ENCODE data around the gene TAS1R3.

TAS1R3 gene

DNA sequence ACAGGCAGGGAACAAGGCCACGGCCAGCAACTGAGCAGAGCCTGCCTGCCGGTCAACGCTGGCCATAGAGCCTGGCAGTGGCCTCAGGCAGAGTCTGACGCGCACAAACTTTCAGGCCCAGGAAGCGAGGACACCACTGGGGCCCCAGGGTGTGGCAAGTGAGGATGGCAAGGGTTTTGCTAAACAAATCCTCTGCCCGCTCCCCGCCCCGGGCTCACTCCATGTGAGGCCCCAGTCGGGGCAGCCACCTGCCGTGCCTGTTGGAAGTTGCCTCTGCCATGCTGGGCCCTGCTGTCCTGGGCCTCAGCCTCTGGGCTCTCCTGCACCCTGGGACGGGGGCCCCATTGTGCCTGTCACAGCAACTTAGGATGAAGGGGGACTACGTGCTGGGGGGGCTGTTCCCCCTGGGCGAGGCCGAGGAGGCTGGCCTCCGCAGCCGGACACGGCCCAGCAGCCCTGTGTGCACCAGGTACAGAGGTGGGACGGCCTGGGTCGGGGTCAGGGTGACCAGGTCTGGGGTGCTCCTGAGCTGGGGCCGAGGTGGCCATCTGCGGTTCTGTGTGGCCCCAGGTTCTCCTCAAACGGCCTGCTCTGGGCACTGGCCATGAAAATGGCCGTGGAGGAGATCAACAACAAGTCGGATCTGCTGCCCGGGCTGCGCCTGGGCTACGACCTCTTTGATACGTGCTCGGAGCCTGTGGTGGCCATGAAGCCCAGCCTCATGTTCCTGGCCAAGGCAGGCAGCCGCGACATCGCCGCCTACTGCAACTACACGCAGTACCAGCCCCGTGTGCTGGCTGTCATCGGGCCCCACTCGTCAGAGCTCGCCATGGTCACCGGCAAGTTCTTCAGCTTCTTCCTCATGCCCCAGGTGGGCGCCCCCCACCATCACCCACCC lies at the start of gene TAS1R3:
Gene TAS1R3, plus strand, starts transcription at position 213 of the 898 bp plus-strand sequence. Its CDS starts 66 bp downstream, at position 279.
- Histone ChIP-seq H3K4me1 (ENCODE audit: control insufficient read depth, insufficient read depth, low read length) (peaks cover 2% of the 10 kb centered on the region; the same call in 1 of the 2 replicates), H3K36me3 (ENCODE audit: control insufficient read depth, insufficient read depth, low read length) (peaks cover 9% of the 10 kb centered on the region; the same call in 1 of the 2 replicates), H3K4me3 (ENCODE audit: low read length) (no peak within 1 kb of the TSS), H3K9me3 (ENCODE audit: control insufficient read depth, insufficient read depth, low read length) (no peaks in the 10 kb centered on the region), H3K27ac (ENCODE audit: low read length) (no peak within 1 kb of the TSS), H3K27me3 (ENCODE audit: control insufficient read depth, insufficient read depth, low read length) (no peaks in the 10 kb centered on the region)
- no CpG with 5 or more reads among the region's 41 CpGs for WGBS (ENCODE audit: insufficient coverage, insufficient read length)
- DNase-seq (ENCODE audit: low read depth, low spot score), result no peak

GRCh38 chr1:1281533-1282321 lies 49.4 kb upstream of the TAS1R3 start:
- WGBS (ENCODE audit: insufficient coverage, insufficient read length), result no CpG with 5 or more reads among the region's 26 CpGs
- no peak overlapping the region for H3K4me3 ChIP-seq (ENCODE audit: low read length)
- DNase-seq (ENCODE audit: low read depth, low spot score), result no peak
- no peaks in the 10 kb centered on the region for H3K27me3 ChIP-seq (ENCODE audit: control insufficient read depth, insufficient read depth, low read length)
- no peak overlapping the region for H3K27ac ChIP-seq (ENCODE audit: low read length)
- no peaks in the 10 kb centered on the region for H3K9me3 ChIP-seq (ENCODE audit: control insufficient read depth, insufficient read depth, low read length)
- H3K36me3 ChIP-seq (ENCODE audit: control insufficient read depth, insufficient read depth, low read length), result no peaks in the 10 kb centered on the region; the same call in 1 of the 2 replicates
- no peaks in the 10 kb centered on the region; the same call in 1 of the 2 replicates for H3K4me1 ChIP-seq (ENCODE audit: control insufficient read depth, insufficient read depth, low read length)

DNA sequence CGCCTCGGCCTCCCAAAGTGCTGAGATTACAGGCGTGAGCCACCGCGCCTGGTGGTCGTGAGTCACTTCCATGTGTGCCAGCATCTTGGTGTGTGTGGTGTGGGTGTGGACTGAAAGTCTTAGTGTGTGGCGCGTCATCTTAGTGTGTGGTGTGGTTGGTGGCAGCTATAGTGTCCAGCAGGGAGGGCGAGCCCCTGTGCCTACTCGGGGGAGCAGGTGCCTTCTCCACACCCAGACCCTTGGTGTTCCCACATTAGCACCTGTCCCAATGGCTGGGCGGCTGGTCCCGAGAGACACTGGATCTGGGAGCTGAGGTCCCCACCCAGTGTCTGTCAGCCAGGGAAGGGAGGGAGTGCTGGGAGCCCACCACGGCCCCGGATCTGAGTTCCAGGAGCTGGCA lies 48.1 kb upstream of the TAS1R3 start:
- no peak overlapping the region for H3K27ac ChIP-seq (ENCODE audit: low read length)
- no peak for DNase-seq (ENCODE audit: low read depth, low spot score)
- H3K4me1 ChIP-seq (ENCODE audit: control insufficient read depth, insufficient read depth, low read length), result no peaks in the 10 kb centered on the region; the same call in 1 of the 2 replicates
- no peak overlapping the region for H3K4me3 ChIP-seq (ENCODE audit: low read length)
- no peaks in the 10 kb centered on the region; the same call in 1 of the 2 replicates for H3K36me3 ChIP-seq (ENCODE audit: control insufficient read depth, insufficient read depth, low read length)
- H3K27me3 ChIP-seq (ENCODE audit: control insufficient read depth, insufficient read depth, low read length), result no peaks in the 10 kb centered on the region
- H3K9me3 ChIP-seq (ENCODE audit: control insufficient read depth, insufficient read depth, low read length), result no peaks in the 10 kb centered on the region
- WGBS (ENCODE audit: insufficient coverage, insufficient read length), result no CpG with 5 or more reads among the region's 14 CpGs

GRCh38 chr1:1283821-1284220 lies 47.3 kb upstream of the TAS1R3 start:
- no CpG with 5 or more reads among the region's 9 CpGs for WGBS (ENCODE audit: insufficient coverage, insufficient read length)
- Histone ChIP-seq H3K4me3 (ENCODE audit: low read length) (no peak overlapping the region), H3K9me3 (ENCODE audit: control insufficient read depth, insufficient read depth, low read length) (no peaks in the 10 kb centered on the region), H3K27me3 (ENCODE audit: control insufficient read depth, insufficient read depth, low read length) (no peaks in the 10 kb centered on the region), H3K4me1 (ENCODE audit: control insufficient read depth, insufficient read depth, low read length) (no peaks in the 10 kb centered on the region; the same call in 1 of the 2 replicates), H3K27ac (ENCODE audit: low read length) (no peak overlapping the region), H3K36me3 (ENCODE audit: control insufficient read depth, insufficient read depth, low read length) (no peaks in the 10 kb centered on the region; the same call in 1 of the 2 replicates)
- no peak for DNase-seq (ENCODE audit: low read depth, low spot score)

DNA sequence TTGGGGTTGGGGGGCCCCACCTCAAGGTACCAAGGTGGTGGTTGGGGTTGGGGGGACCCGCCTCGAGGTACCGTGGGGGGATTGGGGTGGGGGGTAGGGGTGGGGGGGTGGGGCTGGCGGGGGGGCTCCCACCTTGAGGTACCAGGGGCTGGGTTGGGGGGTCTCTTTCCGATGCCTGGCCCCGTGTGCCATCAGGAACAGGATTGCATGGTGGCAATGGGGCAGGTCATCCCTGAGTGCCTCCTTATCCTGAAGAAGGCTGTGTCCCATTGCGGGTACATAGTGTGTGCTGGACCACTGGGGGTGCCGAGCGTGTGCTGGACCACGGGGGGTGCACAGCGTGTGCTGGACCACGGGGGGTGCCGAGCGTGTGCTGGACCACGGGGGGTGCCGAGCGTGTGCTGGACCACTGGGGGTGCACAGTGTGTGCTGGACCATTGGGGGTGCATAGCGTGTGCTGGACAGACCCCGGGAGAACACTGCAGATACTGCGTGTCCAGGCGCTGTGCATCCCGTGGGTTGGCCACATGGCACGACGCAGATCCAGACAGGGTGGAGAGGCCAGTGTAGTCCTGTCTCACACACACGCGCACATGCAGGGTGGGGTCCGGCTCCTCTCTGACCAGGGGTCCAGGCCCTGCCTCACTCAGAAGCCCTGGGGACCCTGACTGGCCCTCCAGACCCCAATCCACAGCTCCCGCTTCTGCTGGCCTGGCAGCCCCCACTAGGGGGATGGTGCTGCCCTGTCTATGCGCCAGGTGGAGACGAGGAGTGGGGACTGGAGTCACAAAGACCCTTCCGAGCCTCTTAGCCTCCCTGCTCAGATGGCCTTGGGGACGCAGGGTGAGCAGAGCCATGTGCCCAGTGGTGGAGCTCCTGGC lies 46.6 kb upstream of the TAS1R3 start:
- DNase-seq (ENCODE audit: low read depth, low spot score), result no peak
- Histone ChIP-seq H3K27ac (ENCODE audit: low read length) (no peak overlapping the region), H3K4me1 (ENCODE audit: control insufficient read depth, insufficient read depth, low read length) (no peaks in the 10 kb centered on the region), H3K9me3 (ENCODE audit: control insufficient read depth, insufficient read depth, low read length) (no peaks in the 10 kb centered on the region), H3K36me3 (ENCODE audit: control insufficient read depth, insufficient read depth, low read length) (no peaks in the 10 kb centered on the region; the same call in 1 of the 2 replicates), H3K4me3 (ENCODE audit: low read length) (no peak overlapping the region), H3K27me3 (ENCODE audit: control insufficient read depth, insufficient read depth, low read length) (no peaks in the 10 kb centered on the region)
- no CpG with 5 or more reads among the region's 32 CpGs for WGBS (ENCODE audit: insufficient coverage, insufficient read length)

- no CpG with 5 or more reads among the region's 22 CpGs for WGBS (ENCODE audit: insufficient coverage, insufficient read length)
- Histone ChIP-seq H3K9me3 (ENCODE audit: control insufficient read depth, insufficient read depth, low read length) (no peaks in the 10 kb centered on the region), H3K27ac (ENCODE audit: low read length) (no peak overlapping the region), H3K36me3 (ENCODE audit: control insufficient read depth, insufficient read depth, low read length) (no peaks in the 10 kb centered on the region; the same call in 1 of the 2 replicates), H3K4me1 (ENCODE audit: control insufficient read depth, insufficient read depth, low read length) (no peaks in the 10 kb centered on the region), H3K27me3 (ENCODE audit: control insufficient read depth, insufficient read depth, low read length) (no peaks in the 10 kb centered on the region), H3K4me3 (ENCODE audit: low read length) (no peak overlapping the region)
- no peak for DNase-seq (ENCODE audit: low read depth, low spot score)
Measured at GRCh38 chr1:1285102-1285571, 45.9 kb upstream of the TAS1R3 start.

GRCh38 chr1:1285611-1286311 lies 45.3 kb upstream of the TAS1R3 start:
- Histone ChIP-seq H3K27ac (ENCODE audit: low read length) (no peak overlapping the region), H3K4me3 (ENCODE audit: low read length) (no peak overlapping the region), H3K9me3 (ENCODE audit: control insufficient read depth, insufficient read depth, low read length) (no peaks in the 10 kb centered on the region), H3K27me3 (ENCODE audit: control insufficient read depth, insufficient read depth, low read length) (no peaks in the 10 kb centered on the region), H3K4me1 (ENCODE audit: control insufficient read depth, insufficient read depth, low read length) (no peaks in the 10 kb centered on the region), H3K36me3 (ENCODE audit: control insufficient read depth, insufficient read depth, low read length) (no peaks in the 10 kb centered on the region; the same call in 1 of the 2 replicates)
- WGBS (ENCODE audit: insufficient coverage, insufficient read length), result no CpG with 5 or more reads among the region's 37 CpGs
- DNase-seq (ENCODE audit: low read depth, low spot score), result no peak

DNA sequence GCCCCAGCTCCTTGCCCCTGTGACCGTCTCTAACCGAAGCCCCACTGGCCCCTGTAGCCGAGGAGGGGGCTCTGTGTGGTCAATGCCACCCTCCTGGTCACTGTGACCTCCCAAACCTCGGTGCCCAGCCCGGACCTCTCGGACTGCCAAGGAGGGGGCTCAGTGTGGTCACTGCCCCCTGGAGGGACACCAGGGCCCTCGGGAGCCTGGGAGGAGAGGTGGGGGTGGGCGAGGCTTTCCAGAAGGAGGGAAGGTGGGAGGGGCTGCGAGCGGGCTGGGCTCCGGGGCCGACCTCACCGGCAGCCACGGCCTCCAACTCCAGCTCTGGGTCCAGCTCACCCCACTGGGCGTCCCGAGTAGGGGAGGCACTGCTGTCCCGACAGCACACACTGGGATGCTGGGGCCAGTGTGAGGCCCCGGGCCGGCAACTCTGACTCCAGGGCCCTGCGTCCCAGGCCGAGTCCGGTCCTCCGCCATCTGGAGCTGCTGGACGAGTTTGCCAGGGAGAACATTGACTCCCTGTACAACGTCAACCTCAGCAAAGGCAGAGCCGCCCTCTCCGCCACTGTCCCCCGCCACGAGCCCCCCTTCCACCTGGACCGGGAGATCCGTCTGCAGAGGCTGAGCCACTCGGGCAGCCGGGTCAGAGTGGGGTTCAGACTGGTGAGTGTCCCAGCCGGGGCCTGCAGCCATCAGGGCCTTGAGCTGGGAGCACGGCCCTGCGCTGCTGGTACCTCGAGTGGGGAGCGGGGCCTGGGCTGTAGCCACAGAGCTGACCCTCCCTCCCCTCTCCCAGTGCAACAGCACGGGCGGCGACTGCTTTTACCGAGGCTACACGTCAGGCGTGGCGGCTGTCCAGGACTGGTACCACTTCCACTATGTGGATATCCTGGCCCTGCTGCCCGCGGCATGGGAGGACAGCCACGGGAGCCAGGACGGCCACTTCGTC lies 44.5 kb upstream of the TAS1R3 start:
- no peak for DNase-seq (ENCODE audit: low read depth, low spot score)

More for the DNA sequence above, 44.5 kb upstream of the TAS1R3 start:
- H3K9me3 ChIP-seq (ENCODE audit: control insufficient read depth, insufficient read depth, low read length), result no peaks in the 10 kb centered on the region
- no peak overlapping the region for H3K27ac ChIP-seq (ENCODE audit: low read length)
- no peaks in the 10 kb centered on the region for H3K27me3 ChIP-seq (ENCODE audit: control insufficient read depth, insufficient read depth, low read length)
- no peak overlapping the region; the same call in 1 of the 2 replicates for H3K4me3 ChIP-seq (ENCODE audit: low read length)
- no peaks in the 10 kb centered on the region for H3K4me1 ChIP-seq (ENCODE audit: control insufficient read depth, insufficient read depth, low read length)
- WGBS (ENCODE audit: insufficient coverage, insufficient read length), result no CpG with 5 or more reads among the region's 50 CpGs
- H3K36me3 ChIP-seq (ENCODE audit: control insufficient read depth, insufficient read depth, low read length), result no peaks in the 10 kb centered on the region; the same call in 1 of the 2 replicates

All from iPS DF 6.9 (cell line).